K562 (cell line): ENCODE measurements around the gene C2orf69. TPM values are rescaled to one million over a fixed set of nuclear protein-coding genes. Genes with fewer than 3 reads are reported as not detected.
A peak's percentile ranks its signal among the peaks of the same experiment; 100 is the strongest.

Source experiments
- CAMTA2 ChIP-seq: fragments of 250-450 bp; sonication (Bioruptor Pico); conservative IDR thresholded peaks from 2 replicates; pipeline ENCODE4 v1.5.1; 2022
- DPF2 ChIP-seq: fragments of 450-650 bp; IDR thresholded peaks from 2 replicates; pipeline ENCODE4 v1.6.1; 2016
- FOS ChIP-seq: IDR thresholded peaks from 3 replicates; pipeline ENCODE4 v1.6.1; 2011; ENCODE audit not compliant: insufficient read length; ENCODE audit errors: extremely low read depth
- GMEB1 ChIP-seq: fragments of 250-450 bp; sonication (Bioruptor Pico); IDR thresholded peaks from 2 replicates; pipeline ENCODE4 v1.4.0; 2020; ENCODE audit warnings: mild to moderate bottlenecking
- HES1 ChIP-seq: fragments of 450-650 bp; IDR thresholded peaks from 2 replicates; pipeline ENCODE4 v1.6.1; 2016; ENCODE audit warnings: low read depth, mild to moderate bottlenecking, moderate library complexity
- MCM5 ChIP-seq: fragments of 450-650 bp; IDR thresholded peaks from 2 replicates; pipeline ENCODE4 v1.6.1; 2016; ENCODE audit warnings: low read depth
- MGA ChIP-seq: fragments of 450-650 bp; IDR thresholded peaks from 2 replicates; pipeline ENCODE4 v1.6.1; 2016; ENCODE audit warnings: mild to moderate bottlenecking, moderate library complexity
- MYNN ChIP-seq, 2 experiments: sonication (generic); formaldehyde crosslinking in 1 of 2; IDR thresholded peaks; 2 replicates each; pipeline versions ENCODE4 v1.5.0 to v1.6.1; 2016 to 2020; ENCODE audit warnings: antibody characterized with exemption in 1 of 2, missing genetic modification reagents in 1 of 2
- NR1H2 ChIP-seq: sonication (generic); formaldehyde crosslinking; IDR thresholded peaks from 2 replicates; pipeline ENCODE4 v1.4.0; 2020; ENCODE audit warnings: mild to moderate bottlenecking, missing genetic modification reagents
- PTRF ChIP-seq: fragments of 450-650 bp; IDR thresholded peaks from 2 replicates; pipeline ENCODE4 v1.6.1; 2016; ENCODE audit warnings: mild to moderate bottlenecking, missing genetic modification characterization, missing compliant biosample characterization
- ZC3H4 ChIP-seq: sonication (generic); formaldehyde crosslinking; IDR thresholded peaks from 2 replicates; pipeline ENCODE4 v1.9.0; 2021; ENCODE audit warnings: missing genetic modification reagents, borderline replicate concordance
- ZC3H8 ChIP-seq: fragments of 450-650 bp; IDR thresholded peaks from 2 replicates; pipeline ENCODE4 v1.6.1; 2017
- polyA plus RNA-seq, 8 experiments: library from polyadenylated mRNA; depleted of rRNA in 4 of 8; stranded (reverse) in 5 of 8; unstranded in 3 of 8; fragments of >200 nt; fragmentation: Nextera tagmentation in 2 of 8; fragmentation: Illumina TruSeq in 1 of 8; extraction: Ambion mirVana in 2 of 8; extraction: Trizol in 1 of 8; gene quantifications; 2 replicates each; pipeline versions ENCODE4 v1.2.1 to v1.2.3, GENCODE V29; 2011 to 2014; ENCODE audit warnings: inconsistent platforms in 1 of 8, missing spikeins in 1 of 8
- total RNA-seq, 7 experiments: library from RNA; depleted of rRNA in 6 of 7; stranded (reverse); fragments of >200 nt in 6 of 7; fragmentation: Illumina TruSeq in 2 of 7; extraction: Trizol in 2 of 7; gene quantifications; 2 replicates each; pipeline versions ENCODE4 v1.2.1 to v1.2.3, GENCODE V29; 2011 to 2021; ENCODE audit warnings: low replicate concordance in 1 of 7
- TF ChIP-seq, protein P1 (sequence below): fragments of 450-650 bp; IDR thresholded peaks from 2 replicates; pipeline ENCODE4 v1.6.1; 2018; ENCODE audit warnings: mild to moderate bottlenecking, low read depth; ENCODE audit not compliant: partially characterized antibody

The C2orf69 gene
- total and polyA plus RNA-seq, 9 of the 15 experiments (the other 6 are each of a cell fraction or from before 2014, with no cell fraction given): 3.4 to 9.8 (median 5.7) TPM

DNA sequence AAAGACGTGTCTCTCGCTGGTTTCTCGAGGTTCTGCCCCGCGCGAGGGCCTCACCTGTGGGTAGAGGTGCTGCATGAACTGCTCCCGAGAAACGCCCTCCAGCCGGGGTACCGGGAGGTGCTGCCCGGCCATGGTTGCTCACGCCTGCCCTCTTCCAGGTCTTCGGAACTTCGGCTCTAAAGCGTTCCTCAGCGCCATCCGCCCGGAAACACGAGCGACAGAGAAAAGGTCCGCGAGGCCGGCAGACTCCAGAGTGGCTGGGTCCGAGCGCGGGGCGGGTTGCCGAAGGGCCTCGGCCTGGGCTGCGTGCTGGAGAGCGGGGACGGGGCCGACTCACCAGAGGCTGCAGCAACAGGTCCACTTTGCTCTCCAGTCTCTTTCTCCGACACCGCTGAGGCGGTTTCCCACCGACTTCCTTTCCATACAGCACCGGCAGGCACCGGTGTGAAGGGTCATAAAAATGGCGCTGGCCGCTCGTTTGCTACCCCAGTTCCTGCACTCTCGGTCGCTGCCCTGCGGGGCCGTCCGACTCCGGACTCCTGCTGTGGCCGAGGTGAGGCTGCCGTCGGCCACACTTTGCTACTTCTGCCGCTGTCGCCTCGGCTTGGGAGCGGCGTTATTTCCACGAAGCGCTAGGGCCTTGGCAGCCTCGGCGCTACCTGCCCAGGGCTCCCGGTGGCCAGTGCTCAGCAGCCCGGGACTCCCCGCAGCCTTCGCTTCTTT lies 44.4 kb downstream of the C2orf69 start, which contains the start of the genes MAIP1 and TYW5 (continued):
- TF ChIP-seq MGA (no peak), ZC3H4 (CRISPR knock-in tag) (no peak), DPF2 (no peak), NR1H2 (CRISPR knock-in tag) (0 out of 2 replicates have a peak, but pooled peaks have one; percentile 25), FOS (no peak), MCM5 (no peak), CAMTA2 (CRISPR knock-in tag) (no peak), ZC3H8 (no peak), MYNN (IDR thresholded peaks at IDR 0.05) (no peak), MYNN (CRISPR knock-in tag; IDR thresholded peaks at IDR 0.05) (no peak), HES1 (no peak), PTRF (no peak), GMEB1 (CRISPR knock-in tag) (no peak)
- TF ChIP-seq, protein P1, sequence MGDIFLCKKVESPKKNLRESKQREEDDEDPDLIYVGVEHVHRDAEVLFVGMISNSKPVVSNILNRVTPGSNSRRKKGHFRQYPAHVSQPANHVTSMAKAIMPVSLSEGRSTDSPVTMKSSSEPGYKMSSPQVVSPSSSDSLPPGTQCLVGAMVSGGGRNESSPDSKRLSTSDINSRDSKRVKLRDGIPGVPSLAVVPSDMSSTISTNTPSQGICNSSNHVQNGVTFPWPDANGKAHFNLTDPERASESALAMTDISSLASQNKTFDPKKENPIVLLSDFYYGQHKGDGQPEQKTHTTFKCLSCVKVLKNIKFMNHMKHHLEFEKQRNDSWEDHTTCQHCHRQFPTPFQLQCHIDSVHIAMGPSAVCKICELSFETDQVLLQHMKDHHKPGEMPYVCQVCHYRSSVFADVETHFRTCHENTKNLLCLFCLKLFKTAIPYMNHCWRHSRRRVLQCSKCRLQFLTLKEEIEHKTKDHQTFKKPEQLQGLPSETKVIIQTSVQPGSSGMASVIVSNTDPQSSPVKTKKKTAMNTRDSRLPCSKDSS: no peak
